HUDEP-2 (cell line): ENCODE results near the gene FGGY.
"Not testable (repeated sequence)": the region's sequence is repeated elsewhere in the genome, so short reads cannot be mapped to it uniquely, and the experiment has no call there.

Source experiments
- DNase-seq, 76 experiments: peaks; one replicate each; lab custom pipeline; 2025; ENCODE audit not compliant: unreplicated experiment in 76 of 76; lab: John Stamatoyannopoulos, UW

Gene FGGY

GRCh38 chr1:59288046-59288445, 8.8 kb upstream of the FGGY start:
- peak in 5 of 76 experiments; percentile 2 to 34 (median 7) for DNase-seq

DNA sequence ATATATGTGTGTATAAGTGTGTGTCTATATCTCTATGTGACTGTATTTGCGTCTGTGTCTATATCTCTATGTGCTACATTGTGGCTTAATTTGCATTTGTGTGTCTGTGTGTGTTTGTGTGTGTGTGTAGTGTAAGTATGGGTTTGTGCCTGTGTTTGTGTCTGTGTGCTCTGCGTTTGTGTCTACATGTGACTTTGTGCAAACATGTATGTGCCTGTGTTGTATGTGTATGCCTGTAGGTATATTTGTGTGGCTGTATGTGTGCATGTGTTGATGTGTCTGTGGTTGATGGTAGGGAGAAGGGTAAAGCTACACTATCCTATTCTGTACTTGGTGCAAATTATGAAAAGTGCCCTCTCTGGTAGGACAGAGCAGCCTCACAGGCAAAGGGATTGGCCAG, 7.3 kb upstream of the FGGY start:
- no peak for DNase-seq

- peak in 31 of 76 experiments; percentile 0 to 51 (median 12) for DNase-seq
Measured at GRCh38 chr1:59290193-59290949, 6.5 kb upstream of the FGGY start.

DNA sequence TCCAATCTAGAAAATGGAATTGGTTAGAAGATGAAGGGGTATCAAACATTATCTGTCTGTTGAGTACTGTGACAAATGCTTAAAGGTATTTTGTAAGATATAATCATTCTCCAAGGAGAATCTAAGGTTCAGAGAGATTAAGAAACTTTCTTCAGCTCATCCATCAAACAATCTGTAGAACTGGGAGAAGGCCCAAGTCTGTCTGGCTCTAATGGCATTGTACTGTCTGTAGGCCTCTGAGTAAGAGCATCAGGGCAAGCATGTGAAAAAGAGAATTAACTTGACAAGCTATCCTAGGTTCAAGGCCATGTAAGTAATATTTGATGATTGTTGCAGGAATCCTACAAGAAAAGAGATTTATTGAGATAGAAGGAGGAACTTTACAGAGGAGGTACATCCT, 5.3 kb upstream of the FGGY start:
- DNase-seq: no peak

DNA sequence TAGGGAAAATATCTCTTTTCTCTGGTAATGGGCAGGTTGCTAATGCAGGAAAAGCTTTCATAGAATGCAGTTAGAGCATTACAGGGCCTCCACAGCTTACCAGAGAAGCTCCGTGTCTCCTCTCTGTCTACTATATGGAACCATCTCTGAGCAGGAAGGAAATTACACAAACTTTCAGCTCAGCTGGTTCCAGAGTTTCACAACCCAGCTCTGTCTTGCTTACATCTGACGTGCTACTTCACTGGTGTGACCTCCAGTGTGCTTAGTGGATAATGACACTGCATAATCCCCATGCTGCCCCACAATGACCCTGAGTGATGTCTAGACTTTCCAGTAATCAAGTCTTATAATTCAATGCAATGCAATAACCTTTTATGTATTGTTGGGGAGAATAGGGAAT, 4.3 kb upstream of the FGGY start:
- no peak for DNase-seq

- no peak for DNase-seq
Measured at GRCh38 chr1:59293206-59293605, 3.7 kb upstream of the FGGY start.

- no peak for DNase-seq
Measured at GRCh38 chr1:59293849-59294248, 3.0 kb upstream of the FGGY start.

- no peak for DNase-seq
Measured at GRCh38 chr1:59294423-59294822, 2.5 kb upstream of the FGGY start.

DNA sequence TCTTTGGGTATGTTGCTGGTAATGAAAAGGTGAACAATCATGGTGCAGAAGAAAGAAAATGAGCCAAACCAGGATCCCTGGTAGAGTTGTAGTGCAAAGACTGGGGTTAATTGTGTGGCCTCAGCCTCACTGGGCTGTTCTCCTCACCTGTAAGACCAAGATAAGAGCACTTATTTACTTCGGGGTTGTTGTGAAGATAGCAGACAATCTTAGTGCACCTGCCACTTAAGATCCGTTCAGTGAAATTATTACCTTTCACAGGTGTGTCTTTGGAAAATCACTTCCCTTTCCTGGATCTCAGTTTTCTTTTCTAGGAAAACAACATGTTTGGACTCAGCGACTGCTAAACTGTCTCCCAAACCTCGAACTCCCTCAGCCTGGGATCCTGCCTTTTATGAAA, 1.3 kb upstream of the FGGY start:
- DNase-seq: no peak

DNA sequence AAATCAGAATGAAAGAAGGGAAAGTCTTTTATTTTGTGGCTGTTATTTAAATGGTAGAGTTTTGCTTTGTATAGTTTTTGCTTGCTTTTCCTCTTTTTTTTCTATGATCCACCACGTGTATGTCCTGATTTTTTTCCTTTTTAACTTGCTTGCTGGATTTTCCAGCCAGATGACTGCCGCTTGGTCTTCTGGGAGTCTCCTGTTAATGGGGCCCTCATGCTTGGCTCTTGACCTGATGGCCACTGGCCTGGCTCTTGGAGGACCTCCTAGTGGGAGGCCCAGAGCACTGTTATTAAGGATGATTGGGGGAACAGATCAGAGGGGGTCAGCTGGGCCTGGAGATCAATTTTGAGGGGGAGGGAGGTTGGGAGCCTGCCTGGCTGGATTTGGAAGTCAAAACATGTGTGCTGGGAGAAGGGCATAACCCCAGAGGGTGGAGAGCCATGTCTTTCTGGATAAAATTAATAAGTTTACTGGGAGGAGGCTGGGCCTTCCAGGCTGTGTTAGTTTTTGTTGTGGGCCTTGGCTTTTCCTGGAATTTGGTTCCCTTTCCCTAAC, 1.2 kb downstream of the FGGY start:
- DNase-seq: no peak

- no peak for DNase-seq
Measured at GRCh38 chr1:59298710-59299346, 1.9 kb downstream of the FGGY start.

- not testable (repeated sequence) for DNase-seq
Measured at GRCh38 chr1:59299670-59300069, 2.8 kb downstream of the FGGY start.

DNA sequence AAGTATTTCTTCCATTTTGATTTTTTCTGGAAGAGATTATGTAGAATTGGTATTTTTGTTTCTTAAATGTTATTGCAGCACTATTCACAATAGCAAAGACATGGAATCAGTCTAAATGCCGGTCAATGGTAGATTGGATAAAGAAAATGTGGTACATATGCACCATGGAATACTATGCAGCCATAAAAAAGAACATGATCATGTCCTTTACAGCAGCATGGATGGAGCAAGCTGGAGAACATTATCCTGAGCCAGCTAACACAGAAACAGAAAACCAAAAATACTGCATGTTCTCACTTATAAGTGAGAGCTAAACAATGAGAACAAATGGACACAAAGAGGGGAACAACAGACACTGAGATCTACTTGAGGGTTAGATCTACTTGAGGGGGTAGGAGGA, 5.4 kb downstream of the FGGY start:
- DNase-seq: no peak

GRCh38 chr1:59302871-59303270, 6.0 kb downstream of the FGGY start:
- no peak for DNase-seq

DNA sequence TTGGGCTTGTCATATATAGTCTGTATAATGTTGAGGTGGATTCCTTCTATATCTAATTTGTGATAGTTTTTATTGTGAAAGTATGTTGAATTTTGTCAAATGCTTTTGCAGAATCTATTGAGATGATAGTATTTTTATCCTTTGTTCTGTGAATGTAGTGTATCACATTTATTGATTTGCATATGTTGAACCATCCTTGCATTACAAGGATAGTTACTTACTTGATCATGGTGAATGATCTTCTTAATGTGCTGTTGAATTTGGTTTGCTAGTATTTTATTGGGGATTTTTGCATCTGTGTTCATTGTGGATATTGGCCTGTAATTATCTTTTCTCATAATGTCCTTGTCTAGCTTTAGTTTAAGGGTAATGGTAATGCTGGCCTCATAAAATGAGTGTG, 8.3 kb downstream of the FGGY start:
- no peak for DNase-seq

DNA sequence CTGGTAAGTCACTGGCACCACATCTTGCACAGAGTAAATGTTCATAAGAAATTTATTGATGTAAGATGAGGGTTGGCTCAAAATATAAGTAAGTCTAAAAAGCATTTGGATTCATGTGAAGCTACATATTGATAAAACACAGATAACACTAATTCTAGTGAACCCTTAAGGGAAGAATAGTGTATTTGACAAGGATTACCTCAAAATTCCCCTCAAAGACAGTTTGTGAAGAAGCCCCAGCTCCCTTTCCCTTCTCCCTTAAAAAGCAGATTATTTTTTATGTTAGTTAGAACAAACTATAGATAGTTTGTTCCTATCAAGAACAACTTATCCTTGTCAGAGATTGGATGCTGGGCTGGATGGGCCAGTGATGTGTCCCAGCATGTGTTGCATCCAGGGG, 10.7 kb downstream of the FGGY start:
- no peak for DNase-seq

GRCh38 chr1:59308839-59309238, 11.9 kb downstream of the FGGY start:
- no peak for DNase-seq

DNA sequence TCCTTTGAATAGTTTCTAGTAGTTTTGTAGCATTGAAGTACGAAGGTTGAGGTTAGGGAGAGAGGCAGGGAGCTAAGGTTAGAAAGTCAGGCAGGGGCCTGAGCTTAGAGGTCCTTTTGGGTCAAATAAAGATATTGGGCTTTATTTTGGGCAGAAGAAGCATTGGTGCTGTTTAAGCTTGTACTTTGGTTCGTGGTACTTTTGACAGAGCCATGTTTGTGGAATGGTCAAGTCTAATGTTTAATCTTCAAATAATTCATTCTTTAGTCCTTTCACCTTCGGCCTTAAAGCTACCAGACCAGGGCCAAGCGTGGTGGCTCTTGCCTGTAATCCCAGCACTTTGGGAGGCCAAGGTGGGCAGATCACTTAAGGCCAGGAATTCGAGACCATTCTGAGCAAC, 12.5 kb downstream of the FGGY start:
- DNase-seq: no peak

DNA sequence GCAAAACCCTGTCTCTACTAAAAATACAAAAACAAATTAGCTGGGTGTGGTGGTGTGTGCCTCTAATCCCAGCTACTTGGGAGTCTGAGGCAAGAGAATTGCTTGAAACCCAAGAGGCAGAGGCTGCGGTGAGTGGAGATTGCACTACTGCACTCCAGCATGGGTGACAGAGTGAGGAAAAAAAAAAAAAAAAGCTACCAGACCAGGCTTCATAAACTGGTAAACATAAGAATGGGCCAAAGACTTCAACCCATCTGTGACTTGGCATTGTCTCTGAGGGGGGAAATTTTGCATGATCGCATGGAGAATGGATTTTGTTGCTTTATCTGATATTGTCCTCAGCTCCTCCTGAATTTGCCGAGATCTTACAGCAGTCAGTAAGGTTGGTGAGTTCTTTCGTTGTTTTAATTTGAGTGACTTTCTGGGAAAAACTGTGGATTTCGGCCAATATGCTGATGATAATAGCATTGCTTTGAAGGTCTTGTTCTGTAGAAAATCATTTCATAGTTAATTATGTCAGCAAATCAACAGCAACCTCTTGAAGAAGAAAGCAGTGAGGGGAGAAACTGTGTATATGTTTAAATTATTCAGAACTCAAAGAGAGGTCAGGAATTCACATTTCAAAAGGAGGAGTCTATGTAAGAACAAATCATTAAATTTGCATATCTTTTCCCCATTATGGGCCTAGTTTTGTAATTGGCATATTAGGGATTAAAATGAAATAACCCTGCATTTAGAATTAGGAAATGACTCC, 13.1 kb downstream of the FGGY start:
- DNase-seq: no peak

- no peak for DNase-seq
Measured at GRCh38 chr1:59310549-59311250, 13.8 kb downstream of the FGGY start.
